GM21360 (cell line): ENCODE measurements around the gene ORMDL1.

ENCODE experiments used
- ATAC-seq: cut with Tn5 transposase; IDR thresholded peaks from one replicate; pipeline ENCODE4 v1.9.1; 2021; ENCODE audit warnings: mild to moderate bottlenecking, moderate library complexity; ENCODE audit not compliant: unreplicated experiment

Gene ORMDL1, protein sequence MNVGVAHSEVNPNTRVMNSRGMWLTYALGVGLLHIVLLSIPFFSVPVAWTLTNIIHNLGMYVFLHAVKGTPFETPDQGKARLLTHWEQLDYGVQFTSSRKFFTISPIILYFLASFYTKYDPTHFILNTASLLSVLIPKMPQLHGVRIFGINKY

DNA sequence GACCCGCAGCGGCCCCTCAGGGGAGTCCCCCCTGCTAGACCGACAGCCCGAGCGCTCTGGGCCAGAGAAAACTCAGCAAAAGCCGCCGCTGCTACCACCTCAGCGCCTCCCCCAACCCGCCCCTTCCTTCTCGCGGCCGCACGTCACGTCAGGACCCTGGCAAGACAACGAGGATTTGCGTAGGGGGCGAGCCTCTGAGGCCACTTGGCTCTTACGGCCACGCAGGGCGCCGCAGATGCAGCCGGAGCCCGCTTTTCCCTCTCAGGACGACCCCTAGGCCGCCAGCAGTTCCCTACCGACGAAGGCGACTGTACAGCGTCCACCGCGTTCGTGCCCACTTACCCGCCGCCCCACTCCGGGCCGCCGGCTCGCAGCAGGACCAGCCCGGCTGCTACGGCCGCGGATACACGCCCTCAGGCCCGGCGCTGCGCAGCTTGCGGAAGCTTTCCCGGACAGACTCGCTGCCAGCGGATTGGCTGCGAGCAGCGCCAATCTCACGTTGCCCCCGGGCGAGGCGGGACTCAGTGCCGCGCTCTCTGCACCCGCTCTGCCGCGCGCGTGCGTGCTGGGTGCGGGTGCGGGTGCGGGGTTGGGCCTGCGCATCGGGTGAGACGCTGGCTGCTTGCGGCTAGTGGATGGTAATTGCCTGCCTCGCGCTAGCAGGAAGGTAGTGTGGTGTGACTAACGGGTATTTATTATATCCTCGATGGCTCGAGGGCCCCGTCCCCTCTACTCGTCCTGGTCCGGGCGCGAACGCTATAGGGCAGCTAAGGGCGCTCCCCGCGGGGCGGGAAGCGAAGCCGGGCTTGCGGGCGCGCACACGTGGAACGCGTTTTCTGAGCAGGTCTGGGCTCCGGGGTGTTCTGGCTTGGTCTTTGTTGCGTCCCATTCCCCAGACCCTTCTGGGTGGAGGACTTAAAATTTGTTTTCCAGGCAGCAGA is at the start of gene ORMDL1, which contains the start of gene PMS1:
ORMDL1 (minus strand) TSS at position 413 of the 941 bp plus-strand sequence. CDS start 1,744 bp downstream, outside the sequence.
PMS1 (plus strand) TSS at position 524 of the 941 bp plus-strand sequence. CDS start 7,360 bp downstream, outside the sequence.
- ATAC-seq: peak; percentile 92

DNA sequence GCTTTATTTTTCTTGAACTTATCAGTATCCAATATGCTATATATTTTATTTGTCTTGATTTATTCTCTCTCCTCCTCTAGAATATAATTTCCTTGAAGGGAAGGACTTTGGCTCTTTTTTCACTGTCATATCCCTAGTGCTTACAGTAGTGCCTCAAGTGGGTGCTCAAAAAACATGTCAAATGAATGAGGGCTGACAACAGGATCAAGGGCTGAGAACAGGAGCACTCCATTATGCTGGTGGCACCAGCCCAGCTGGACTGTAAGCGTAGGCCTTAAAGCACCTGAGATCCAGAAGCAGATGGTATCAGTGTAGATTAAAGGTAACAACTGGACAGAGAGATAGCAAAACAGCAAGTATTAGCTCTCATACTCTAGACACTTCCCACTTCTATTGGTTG is 46.4 kb upstream of the ORMDL1 start:
- no peak for ATAC-seq

DNA sequence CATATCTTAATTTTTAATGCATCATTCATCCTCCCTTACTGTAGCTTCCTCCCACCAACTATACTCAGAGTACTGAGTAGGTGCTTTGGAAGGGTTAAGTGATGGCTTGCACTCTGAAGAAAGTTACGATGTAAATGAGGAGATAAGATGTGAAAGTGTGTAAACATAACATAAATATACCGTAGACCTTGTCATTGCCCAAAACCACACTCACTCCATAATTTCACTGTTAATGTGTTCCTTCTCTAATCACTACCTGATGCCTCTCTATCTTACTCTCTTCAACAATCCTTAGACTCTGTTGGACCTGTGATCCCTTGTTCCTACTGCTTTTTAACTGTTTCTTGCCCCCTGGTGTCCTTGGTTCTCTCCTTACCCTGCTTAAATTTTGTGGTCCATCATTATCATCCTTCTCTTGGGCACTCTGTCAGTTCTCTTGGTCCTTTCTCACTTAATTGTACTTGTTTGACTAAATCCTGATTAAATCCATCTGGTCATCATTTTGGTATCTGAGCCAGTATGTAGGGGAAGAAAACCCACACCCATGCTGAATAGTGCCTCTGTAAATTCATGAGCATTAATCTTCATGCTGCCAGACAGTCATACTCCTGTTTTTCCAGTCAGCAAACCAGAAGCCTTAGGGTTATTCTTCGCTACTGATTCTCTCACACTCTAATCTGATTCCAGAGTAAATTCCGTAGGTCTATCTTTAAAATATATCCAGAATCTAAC is 45.1 kb upstream of the ORMDL1 start:
- no peak for ATAC-seq

DNA sequence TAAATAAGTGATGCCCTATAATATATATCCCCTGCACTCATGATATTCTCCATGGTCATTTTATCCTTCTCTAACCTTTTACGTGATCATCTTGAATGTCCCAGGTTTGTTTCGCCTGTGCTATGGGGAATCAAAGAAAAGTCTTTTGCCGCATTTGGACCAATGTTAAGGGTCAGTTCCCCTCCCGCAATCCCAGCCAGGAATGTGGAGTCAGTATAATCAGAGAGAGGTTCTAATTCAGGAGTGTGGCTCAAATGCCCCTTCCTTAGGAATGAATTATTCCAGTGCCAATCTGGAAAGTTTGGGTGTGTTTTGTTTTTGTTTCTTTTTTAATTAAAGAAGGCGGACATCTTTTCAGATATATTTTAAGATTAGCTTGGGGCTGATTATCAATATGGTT is 41.9 kb upstream of the ORMDL1 start:
- no peak for ATAC-seq

DNA sequence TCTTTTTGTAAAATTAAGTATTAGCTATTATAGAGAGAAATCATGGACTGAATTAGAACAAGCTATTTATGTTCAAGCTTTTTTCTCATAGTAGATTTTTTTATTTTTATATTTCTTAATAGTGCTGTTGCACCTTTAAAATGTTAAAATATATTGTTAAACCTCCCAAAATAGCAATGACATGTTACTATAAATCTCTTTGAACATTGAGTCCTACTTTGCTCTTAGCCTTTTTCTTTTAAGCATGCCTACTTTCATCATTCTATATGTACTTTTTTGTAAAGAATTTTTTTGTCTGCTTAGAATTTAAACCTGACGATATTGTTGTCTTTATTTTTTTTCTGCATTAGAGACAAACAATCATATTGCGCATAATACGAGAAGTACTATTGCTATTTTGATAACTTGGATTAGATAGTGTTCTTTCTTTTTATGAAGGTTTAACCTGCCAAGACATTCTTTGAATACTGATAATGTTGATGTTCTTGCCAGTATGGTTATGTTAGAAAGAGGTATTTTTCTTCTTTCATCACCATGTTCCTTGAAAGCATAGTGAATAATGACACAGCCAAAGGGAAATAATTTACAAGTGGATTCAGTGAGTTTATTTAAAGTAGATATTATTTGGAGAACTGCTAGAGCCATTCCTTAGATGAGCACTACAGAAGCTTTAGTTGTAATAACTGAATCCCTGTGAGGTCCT is 40.7 kb upstream of the ORMDL1 start:
- ATAC-seq: no peak

DNA sequence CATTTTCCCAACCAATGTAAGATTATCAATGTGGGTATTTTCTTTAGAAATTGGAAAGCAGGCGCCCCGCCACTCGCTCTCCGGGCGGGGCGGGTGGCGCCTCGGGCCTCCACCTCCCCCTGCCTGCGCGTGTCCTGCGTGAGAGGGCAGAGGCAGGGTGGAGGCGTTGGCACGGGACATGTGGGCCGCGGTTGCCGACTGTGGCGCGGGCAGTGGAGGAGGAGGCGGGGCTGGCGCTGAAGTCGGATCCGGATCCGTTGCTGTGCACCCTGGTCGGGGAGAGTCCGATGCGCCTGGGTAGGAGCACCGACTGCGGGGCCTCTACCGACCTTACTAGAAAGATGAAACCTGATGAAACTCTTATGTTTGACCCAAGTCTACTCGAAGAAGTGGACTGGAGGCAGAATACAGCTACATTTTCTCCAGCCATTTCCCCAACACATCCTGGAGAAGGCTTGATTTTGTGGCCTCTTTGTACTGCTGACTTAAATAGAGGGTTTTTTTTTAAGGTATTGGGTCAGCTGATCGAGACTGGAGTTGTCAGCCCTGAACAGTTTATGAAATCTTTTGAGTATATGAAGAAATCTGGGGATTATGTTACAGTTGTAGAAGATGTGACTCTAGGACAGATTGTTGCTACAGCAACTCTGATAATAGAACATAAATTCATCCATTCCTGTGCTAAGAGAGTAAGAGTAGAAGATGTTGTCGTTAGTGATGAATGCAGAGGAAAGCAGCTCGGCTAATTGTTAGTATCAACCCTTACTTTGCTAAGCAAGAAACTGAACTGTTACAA is 38.0 kb upstream of the ORMDL1 start:
- no peak for ATAC-seq

DNA sequence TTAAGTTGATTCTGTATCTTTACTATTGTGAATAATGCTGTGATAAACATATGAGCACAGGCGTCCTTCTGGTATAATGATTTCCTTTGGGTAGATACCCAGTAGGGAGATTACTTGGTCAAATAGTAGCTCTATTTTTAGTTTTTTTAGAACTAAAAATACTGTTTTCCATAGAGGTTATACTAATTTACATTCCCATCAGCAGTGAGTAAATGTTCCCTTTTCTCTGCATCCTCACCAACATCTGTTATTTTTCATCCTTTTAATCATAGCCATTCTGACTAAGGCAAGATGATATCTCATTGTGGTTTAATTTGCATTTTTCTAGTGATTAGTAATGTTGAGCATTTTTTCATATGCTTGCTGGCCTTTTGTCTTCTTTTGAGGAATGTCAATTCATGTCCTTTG is 35.2 kb upstream of the ORMDL1 start:
- ATAC-seq: no peak

DNA sequence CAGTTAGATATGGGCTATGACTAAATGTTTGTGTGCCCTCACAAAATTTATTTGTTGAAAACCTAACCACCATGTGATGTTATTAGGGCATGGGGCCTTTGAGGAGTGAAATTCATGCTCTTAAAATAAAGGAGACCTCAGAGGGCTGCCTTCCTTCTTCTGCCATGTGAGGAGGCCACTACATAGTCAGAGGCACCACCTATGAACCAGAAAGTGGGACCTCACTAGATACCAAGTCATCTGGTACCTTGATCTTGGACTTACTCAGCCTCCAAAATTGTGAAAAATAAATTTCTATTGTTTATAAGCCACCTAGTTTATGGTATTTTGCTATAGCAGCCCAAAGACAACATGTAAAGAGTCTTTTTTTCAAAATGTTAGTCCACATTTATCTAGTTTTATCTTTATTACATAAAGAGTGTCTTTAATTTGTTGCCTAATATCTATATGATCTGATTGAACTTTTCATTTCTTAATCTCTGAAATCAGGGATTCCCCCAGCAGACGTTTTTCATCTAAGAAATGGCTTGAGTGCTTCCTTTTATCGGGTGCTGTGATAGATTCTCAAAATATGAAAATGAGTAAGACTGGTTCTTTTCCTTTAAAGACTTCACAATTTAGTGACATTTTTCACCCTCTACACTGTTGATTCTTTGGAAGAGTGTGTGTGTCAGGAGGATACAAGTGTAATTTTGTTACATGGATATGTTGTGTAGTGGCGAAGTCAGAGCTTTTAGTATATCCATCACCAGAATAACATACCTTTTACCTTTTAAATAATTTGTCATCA is 34.3 kb upstream of the ORMDL1 start:
- ATAC-seq: no peak

DNA sequence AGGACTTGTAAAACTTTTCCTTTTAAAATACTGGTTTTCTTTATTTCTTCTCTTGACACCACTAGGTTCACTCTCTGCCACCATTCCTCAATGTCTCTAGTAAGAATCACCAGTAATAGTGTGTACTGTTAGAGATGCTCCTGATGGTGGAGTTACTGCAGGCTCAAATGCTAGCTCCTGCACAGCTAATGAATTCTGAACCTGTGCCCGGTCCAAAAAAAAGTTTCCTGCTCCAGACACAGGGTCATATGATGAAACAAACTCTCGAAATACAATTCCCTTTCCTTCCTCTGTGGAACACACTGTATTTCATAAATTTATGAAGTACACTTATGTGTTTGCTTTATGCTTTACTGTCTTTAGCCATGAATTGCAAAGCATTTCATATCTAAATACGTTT is 19.3 kb upstream of the ORMDL1 start:
- ATAC-seq: no peak

DNA sequence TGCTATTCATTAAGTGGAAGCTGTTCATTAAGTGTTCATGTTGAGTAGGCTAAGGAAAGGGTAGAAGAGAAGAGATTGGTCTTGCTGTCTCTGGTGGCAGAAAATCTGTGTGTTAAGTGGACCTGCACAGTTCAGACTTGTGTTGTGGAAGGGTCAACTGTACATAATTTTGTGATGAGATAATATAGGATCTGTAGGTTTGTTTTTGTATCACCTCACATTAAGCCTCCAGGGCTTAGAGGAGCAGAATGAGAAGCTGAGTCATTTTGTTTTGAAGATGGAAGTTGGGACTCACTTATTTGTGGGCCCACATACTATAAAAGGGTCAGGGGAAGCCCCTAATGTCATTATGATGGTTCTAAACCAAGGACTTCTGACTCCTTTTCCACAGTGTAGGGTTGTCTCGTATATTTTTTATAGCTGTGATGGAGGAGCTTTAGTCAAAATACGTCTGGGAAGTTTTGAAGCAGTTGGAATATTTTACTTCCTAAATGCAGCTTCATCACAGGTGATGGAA is 18.3 kb upstream of the ORMDL1 start:
- no peak for ATAC-seq

DNA sequence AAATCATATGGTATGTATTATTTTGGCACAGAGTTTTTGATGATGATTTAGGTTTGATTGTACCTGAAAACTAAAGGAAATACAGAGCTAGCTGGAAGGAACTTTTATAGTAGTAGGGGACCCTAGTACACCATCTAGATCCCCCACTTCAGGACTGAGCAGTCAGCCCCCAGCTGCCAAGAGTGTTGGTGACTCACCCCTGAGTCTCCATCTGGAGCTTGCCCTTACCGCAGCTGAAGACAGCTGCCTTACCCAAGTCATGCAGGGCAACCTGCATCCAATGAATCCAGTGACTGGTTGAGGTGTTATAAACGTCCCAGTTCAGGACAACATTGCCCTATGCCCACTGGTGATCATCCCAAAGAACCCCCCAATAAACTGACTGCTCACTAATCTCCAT is 15.4 kb upstream of the ORMDL1 start:
- no peak for ATAC-seq

DNA sequence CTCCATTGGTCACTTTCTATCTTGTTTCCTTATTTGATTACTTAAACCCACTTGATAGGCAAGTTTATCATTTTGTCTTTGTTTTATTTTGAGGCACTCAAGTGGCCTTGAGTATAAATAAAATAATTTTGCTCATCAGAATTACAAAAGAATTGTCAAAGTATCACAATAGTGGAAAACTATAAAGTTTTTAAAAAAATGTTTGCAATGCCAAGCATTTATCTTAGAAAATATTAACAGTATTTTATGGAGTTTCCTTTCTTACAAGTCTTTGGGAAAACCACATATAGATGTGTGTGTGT is 14.8 kb upstream of the ORMDL1 start:
- ATAC-seq: no peak

DNA sequence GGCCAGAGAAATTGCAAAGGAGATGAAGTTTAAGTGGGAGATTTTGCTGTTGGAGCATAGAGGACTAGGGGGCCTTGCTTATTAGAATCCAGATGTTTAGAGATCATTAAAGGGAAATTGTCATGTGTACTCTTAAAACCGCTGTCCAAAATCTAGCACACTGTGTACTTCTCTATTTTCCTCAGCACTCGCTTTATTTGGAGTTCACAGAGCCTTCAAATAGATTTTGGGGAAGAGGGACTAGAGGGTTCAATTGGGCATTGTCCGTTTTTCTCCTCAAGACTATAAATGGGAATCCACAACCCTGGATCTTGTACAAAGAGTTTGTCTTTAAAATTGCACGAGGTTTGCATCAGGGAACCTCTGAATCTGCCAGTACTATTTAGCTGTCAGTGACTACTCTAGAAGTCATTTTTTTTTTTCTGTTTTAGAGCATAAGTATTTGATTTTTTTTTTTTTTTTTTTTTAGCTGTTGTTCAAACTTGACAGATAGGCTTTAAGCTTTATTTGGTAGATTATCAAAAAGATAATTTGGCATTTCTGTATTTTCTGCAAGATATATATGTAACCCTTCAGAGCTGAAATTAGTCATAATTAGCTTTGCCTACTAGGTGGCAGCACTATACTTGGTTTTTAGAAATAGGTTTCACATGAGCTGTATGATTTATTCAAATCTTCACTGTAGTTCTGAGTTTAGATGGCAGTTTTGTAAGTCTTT is 14.3 kb upstream of the ORMDL1 start:
- peak; percentile 78 for ATAC-seq

DNA sequence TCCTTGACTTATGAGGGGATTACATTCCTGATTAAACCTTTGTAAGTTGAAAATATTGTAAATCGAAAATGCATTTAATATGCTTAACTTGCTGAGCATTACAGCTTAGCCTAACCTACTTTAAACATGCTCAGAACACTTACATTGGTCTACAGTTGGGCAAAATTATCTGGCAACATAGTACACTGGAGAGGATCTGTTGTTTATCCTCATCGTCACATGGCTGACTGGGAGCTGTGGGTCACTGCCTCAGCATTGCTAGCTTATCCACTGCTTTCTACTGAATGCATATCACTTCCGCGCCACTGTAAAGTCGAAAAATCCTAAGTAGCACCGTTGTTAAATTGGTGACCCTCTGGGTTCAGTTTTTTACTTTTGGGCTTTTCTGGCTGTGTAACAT is 13.8 kb upstream of the ORMDL1 start:
- ATAC-seq: no peak

DNA sequence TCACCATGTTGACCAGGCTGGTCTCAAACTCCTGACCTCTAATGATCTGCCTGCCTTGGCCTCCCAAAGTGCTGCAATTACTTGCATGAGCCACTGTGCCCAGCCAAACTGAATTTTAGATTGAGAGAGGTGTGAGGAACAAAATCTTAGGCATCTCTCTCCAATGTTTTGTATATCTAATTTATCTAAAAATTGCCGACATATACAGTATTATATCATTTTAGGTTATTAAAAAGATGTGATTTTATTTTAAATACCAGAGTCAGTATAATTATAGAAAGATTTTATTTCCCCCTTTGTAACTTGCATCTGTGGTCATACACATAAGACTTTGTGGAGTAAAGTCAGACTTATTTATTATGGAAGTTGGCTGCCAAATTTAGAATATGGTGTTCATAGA is 10.2 kb upstream of the ORMDL1 start:
- ATAC-seq: no peak

DNA sequence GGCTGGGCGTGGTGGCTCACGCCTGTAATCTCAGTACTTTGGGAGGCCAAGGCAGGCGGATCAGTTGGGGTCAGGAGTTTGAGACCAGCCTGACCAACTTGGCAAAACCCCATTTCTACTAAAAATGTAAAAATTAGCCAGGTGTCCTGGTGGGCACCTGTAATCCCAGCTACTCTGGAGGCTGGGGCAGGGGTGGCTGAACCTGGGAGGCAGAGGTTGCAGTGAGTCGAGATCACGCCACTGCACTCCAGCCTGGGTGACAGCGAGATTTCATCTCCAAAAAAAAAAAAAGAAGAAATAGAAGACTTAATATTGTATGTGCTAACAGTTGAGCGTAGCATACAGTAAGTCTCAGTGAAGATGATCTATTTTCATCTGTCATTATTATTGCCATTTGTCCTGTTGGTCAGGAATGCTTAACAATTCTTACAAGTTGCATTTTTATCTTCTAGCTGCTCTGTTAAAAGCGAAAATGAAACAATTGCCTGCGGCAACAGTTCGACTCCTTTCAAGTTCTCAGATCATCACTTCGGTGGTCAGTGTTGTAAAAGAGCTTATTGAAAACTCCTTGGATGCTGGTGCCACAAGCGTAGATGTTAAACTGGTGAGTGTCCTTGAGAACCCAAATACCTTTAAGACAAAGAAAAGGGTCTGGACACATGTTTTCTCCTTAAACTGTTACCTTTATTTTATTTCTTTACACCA is 7.4 kb upstream of the ORMDL1 start:
- no peak for ATAC-seq

DNA sequence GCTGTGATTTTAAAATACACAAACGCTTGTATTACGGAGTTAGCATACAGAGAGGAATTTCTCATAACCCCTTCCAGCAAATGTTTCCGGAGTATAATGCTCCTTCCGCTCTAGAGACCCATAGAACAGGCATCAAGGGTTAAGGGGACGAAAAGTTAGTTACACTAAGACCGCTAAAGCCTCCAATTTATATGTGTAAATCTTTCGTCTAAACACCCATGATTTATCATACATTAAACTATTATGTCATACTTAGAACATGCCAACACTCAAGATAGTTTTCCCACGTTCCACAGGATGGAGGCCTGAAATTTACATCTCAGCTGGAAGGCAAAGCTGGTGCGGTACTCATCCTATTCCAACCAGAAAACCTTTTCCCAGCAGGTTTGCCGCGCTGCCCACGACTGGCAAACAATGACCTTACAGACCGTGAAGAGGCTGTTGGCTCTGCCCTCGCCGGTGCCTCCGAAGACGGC is 650 bp downstream of the ORMDL1 start:
- peak; percentile 7 for ATAC-seq

DNA sequence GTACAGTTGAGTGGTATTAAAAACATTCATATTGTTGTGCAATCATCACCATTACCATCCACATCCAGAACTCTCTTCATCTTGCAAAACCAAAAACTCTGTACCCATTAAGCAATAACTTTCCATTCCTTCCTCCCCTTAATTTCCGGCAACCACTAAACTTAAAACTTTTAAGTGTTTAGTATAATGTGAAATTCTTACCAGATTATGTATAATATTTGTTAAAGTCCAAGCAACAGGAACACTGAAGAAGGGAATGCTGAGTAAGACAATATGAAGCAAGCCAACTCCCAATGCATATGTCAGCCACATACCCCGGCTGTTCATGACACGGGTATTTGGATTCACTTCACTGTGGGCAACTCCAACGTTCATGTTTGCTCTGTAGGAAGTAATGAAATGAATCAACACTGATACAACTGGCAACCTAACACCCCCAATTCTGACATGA is 1.9 kb downstream of the ORMDL1 start:
- no peak for ATAC-seq
